NCI-H748 treated with DMSO at 0.1 percent for 48 hours (cell line): Measurements from ENCODE around the gene ZNF527.
"Not testable (repeated sequence)": the region's sequence is repeated elsewhere in the genome, so short reads cannot be mapped to it uniquely, and the experiment has no call there.

Source experiments
- DNase-seq: peaks from one replicate; lab custom pipeline; 2025; lab: John Stamatoyannopoulos, UW

Gene ZNF527

DNA sequence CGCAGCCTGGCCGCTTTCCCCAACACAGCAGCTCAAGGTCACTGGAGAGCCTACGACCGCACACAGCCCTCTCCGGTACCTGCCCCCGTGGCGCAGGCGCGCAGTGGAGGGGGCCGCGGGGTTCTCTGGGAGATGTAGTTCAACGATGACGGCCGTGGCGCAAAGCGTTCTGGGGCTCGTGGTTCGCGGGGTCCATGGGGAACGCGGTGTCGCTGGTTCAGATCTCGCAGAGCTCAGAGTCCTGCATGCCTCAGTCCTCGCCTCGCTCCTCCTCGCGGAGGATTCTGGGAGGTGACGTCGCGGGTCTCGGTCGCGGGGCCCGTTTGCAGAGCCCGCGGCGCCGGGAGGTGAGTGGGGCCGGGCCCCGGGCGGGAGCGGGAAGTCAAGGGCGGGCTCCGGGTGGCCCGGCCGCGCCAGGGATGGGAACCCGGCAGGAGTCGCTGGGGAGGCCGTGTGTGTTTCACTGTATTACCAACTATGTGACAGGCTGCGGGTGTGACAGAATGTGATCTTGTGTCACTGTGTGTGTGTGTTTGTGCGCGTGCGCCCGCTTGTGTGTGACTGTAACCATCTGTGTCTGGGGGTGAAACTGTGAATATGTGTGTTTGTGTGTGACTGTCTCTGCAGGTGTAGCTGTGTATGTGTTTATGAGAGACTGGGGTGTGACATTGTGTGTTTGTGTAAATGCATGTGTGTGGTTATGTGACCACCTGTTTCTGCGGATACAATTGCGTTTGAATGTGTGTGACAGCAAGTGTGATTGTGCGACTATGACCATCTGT lies at the start of gene ZNF527:
TSS of gene ZNF527 (plus strand) at position 220 of the 782 bp plus-strand sequence. CDS start 3,100 bp downstream, outside the sequence.
- peak; percentile 97 for DNase-seq

DNA sequence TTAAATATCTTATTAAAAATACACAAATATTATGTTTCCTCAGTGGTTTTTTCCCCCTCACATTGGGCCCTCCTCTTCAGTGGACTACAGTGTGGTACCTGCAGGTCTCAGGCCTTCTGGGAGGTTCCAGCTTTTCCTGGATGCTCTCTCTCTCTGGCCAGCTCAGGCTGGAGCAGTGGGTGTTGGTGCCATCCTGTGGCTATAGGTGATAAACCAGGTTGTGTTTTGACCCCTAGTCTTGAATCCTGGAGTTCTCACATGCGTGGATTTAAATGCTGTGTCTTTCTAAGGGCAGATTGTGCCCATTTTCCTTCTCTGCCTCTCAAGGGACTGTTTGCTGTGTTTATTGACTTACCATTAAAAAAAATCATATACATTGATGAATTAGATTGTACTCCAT lies 41.2 kb upstream of the ZNF527 start:
- no peak for DNase-seq

DNA sequence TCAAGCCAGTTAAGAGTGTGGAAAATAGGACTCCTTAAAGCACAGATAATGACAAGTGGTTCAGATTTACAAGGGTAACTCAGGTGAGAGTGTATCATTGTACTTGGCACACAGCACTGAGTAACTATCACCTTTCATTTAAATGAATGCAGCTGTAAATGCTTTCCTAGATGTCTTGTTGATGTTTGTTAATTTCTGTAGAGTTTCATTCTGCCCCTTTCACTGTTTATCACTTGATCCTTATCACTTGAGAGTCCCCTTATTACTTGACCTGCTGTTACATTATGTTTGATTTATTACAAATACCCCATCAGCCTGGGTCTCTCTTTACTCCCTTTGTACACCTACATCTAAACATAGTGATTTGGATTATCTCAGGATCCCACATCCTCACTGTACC lies 38.1 kb upstream of the ZNF527 start:
- DNase-seq, result no peak

DNA sequence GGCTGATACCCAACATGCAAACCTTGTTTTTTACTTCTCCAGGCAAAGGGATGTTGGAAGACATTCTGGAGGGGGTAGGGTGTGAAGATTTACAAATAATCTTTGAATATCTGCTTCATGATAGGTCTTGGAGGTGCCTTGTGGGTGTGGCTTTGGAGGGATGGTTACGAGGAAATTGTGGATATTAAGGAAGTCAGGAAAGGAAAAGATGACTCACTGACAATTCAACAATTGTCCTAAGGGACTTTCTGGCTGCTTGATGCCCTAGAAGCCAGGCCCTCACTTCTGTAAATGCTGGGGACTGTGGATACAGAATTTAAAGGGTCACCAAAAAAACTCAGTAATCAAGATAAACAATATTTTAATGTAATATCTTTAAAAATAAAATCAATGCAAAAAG lies 37.4 kb upstream of the ZNF527 start:
- DNase-seq, result no peak

GRCh38 chr19:37334179-37335071 lies 36.5 kb upstream of the ZNF527 start:
- DNase-seq, result peak; percentile 93

GRCh38 chr19:37342753-37343152 lies 28.1 kb upstream of the ZNF527 start:
- DNase-seq, result no peak

- DNase-seq, result no peak
Measured at GRCh38 chr19:37346091-37346490, 24.8 kb upstream of the ZNF527 start.

DNA sequence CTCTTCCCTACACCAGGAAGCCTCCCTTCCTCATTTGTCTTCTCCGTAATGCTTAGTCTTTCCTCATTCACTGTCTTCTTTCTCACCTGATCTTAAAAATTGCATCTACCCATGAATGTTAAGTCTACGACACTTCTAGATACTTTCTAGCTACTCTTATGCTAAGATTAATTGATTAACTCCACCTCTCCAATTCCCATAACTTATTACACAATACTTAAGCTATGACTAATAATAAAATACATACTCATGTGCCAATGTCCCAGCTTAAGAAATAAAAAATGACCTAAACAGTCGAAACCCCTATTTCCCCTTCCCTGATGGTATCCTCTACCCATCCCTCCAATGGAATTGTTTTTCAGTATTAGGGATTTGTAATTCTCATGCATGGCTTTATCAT lies 22.8 kb upstream of the ZNF527 start:
- no peak for DNase-seq

DNA sequence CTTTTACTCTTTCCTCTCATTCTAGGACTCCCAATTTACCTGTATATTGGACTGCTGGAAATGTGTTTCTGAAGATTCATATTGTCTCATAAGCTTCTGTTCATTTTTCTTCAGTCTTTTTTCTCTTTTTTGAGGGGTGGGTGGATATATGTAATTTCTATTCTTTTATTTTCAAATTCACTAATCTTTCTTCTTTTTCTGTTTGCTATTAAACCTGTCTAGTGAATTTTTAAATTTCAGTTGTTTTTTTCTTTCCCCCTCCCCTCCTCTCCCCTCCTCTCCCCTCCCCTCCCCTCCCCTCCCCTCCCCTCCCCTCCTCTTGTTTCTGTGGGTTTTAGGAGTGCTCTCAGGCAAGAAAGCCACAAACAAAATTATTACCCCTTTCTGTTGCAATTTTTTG lies 16.9 kb upstream of the ZNF527 start:
- DNase-seq, result no peak

DNA sequence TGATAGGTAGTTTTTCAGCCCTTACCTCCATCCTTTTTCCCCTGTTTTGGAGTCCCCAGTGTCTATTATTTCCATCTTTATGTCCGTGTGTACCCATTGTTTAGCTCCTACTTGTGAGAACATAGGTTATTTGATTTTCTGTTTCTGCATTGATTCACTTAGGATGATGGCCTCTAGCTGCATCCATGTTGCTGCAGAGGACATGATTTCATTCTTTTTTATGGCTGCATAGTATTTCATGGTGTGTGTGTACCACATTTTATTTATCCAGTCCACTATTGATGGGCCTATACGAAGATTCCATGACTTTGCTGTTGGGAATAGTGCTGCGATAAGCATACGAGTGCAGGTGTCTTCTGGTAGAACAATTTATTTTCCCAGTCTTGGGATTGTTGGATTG lies 15.0 kb upstream of the ZNF527 start:
- no peak for DNase-seq

DNA sequence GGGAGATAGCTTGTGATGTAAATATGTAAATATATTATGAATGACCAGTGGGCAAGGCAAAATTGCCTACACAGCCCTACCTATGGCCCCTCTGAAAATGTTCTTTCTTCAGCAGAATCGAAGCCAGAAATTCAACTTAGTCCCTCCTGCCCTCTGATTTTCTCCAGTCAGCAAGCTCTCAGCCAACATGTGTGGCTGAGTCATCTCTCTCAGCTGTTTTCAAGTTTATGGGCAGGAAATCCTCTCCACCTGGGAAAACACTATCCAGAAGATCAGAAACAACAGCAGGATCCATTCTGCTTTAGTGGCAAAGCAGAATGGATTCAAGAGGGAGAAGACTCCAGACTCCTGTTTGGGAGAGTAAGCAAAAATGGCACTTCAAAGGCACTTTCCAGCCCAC lies 8.9 kb upstream of the ZNF527 start:
- no peak for DNase-seq

- no peak for DNase-seq
Measured at GRCh38 chr19:37362733-37363132, 8.2 kb upstream of the ZNF527 start.

DNA sequence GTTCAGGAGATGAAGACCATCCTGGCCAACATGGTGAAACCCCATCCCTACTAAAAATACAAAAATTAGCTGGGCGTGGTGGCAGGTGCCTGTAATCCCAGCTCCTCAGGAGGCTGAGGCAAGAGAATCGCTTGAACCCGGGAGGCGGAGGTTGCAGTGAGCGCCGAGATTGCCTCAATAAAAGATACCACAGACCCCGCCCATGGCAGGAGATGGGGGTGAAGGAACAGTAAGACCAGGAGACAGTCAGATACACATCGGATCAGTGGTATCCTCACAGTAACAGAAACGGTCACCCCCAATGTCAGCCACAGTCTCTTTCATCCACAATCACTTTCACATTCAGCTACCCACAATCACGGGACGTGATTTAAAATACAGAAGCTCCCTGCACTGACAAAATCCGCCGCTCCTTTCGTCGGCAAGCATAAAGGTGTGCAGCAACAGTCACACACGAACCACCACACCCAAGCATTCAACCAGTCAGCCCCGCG lies 466 bp upstream of the ZNF527 start:
- DNase-seq, result not testable (repeated sequence)

DNA sequence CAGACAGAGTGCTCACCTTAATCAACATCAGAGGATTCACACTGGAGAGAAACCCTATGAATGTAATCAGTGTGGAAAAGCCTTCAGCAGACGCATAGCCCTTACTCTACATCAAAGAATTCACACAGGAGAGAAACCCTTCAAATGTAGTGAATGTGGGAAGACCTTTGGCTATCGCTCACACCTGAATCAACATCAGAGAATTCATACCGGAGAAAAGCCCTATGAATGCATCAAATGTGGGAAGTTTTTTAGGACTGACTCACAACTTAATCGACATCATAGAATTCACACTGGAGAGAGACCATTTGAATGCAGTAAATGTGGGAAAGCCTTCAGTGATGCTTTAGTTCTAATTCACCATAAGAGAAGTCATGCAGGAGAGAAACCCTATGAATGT lies 18.3 kb downstream of the ZNF527 start:
- no peak for DNase-seq

DNA sequence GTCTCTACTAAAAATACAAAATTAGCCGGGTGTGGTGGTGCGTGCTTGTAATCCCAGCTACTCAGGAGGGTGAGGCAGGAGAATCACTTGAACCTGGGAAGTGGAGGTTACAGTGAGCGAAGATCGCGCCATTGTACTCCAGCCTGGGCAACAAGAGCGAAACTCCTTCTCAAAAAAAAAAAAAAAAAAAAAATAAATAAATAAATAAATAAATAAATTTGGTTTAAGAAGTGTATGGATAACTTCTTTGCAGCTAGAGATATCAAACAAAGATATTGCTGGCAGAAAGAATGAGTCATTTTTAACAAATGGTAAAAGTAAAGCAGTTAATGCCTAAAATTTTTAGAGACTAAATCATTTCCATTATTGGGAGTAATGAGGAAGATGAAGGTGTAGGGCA lies 20.5 kb downstream of the ZNF527 start:
- not testable (repeated sequence) for DNase-seq

DNA sequence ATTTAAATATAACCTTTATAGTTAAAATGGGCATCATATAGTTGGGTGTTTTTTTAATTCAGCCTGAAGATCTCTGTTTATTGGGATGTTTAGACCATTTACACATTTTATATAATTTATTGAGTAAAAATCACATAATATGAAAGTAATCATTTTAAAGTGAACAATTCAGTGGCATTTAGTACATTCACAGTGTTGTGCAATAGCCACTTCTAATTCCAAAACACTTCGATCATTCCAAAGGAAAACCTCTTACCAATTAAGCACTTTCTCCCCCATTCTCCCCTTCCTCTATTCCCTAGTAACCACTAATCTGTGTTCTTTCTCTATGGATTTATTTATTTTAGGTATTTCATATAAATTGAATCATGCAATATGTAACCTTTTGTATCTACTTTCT lies 30.2 kb downstream of the ZNF527 start:
- DNase-seq, result no peak

- no peak for DNase-seq
Measured at GRCh38 chr19:37403403-37403802, 32.5 kb downstream of the ZNF527 start.

GRCh38 chr19:37406140-37406846 lies 35.4 kb downstream of the ZNF527 start:
- DNase-seq, result not testable (repeated sequence)

- DNase-seq, result no peak
Measured at GRCh38 chr19:37412700-37413099, 41.8 kb downstream of the ZNF527 start.

DNA sequence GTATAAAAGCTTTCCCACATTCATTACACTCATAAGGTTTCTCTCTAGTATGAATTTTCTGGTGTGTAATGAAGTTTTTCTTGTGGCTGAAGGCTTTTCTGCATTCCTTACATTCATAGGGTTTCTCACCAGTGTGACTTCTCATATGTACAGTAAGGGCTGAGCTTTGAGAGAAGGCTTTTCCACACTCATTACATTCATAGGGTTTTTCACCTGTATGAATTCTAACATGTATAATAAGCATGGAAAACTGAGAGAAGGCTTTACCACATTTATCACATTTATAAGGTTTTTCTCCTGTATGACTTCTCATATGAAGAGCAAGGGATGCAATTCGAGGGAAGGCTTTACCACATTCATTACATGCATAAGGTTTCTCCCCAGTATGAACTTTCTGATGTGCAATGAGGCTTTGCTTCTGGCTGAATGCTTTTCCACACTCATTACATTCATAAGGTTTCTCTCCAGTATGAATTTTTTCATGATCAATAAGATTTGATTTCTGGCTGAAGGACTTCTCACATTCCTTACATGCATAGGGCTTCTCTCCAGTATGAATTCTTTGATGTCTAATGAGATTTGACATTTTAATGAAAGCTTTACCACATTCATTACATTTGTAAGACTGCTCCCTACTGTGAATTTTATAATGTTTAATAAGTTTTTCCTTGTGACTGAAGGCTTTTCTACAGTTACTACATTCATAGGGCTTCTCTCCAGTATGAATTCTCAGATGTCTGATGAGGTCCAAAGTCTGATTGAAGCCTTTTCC lies 42.6 kb downstream of the ZNF527 start:
- no peak for DNase-seq
